Body of pancreas (tissue), 4 donors: Measurements from ENCODE around the gene ITPR2. TPM values are rescaled to one million over a fixed set of nuclear protein-coding genes. Genes with fewer than 3 reads are reported as not detected.

Experiments used
- ATAC-seq: fragments of 150-250 bp; one replicate; pipeline ENCODE4 v1.9.1; 2016
- DNase-seq, 4 donors: peaks; one replicate each; pipeline ENCODE4 v3.0.0-alpha.2; 2019
- H3K27ac ChIP-seq, 4 donors: fragments of 200-600 bp; sonication (generic); 1 replicate in 3 of 4; 2 replicates in 1 of 4; pipeline versions ENCODE4 v1.5.1 to v1.6.1; 2016 to 2019; ENCODE audit warnings: mild to moderate bottlenecking in 1 of 4, mixed read lengths in 1 of 4, moderate library complexity in 1 of 4
- H3K27me3 ChIP-seq, 2 donors: fragments of 200-600 bp; sonication (generic); one replicate each; pipeline ENCODE4 v1.6.0; 2016; ENCODE audit warnings: mild to moderate bottlenecking in 1 of 2
- H3K36me3 ChIP-seq, 2 donors: fragments of 200-600 bp; sonication (generic); replicated peaks in 1 of 2; 2 replicates each; pipeline ENCODE4 v1.5.1; 2016; ENCODE audit warnings: low read depth in 2 of 2; ENCODE audit not compliant: insufficient read depth in 1 of 2
- H3K4me1 ChIP-seq: fragments of 200-600 bp; sonication (generic); one replicate; pipeline ENCODE4 v1.6.0; 2016
- H3K4me3 ChIP-seq, 2 donors: fragments of 200-600 bp; sonication (generic); 1 replicate in 1 of 2; 2 replicates in 1 of 2; pipeline ENCODE4 v1.5.1; 2016 to 2019
- H3K9me3 ChIP-seq, 3 donors: fragments of 200-600 bp; sonication (generic); 1 replicate in 2 of 3; 2 replicates in 1 of 3; pipeline ENCODE4 v1.5.1; 2016
- CTCF ChIP-seq, 7 experiments: fragments of 450-650 bp in 4 of 7; fragments of 200-600 bp in 3 of 7; sonication (generic) in 3 of 7; IDR thresholded peaks; one replicate each; pipeline ENCODE4 v1.5.1; 2016 to 2019; ENCODE audit warnings: antibody characterized with exemption in 7 of 7
- POLR2A ChIP-seq, 3 donors: fragments of 450-650 bp; IDR thresholded peaks; one replicate each; pipeline ENCODE4 v1.6.1; 2016; ENCODE audit warnings: antibody characterized with exemption in 3 of 3, mild to moderate bottlenecking in 2 of 3
- WGBS, 2 donors: methylation state at CpG; one replicate each; pipeline ENCODE4 v1.1.5; 2017; 5-methylcytosine and 5-hydroxymethylcytosine counted together
- intact Hi-C: fragments of 100-400 bp; cut with DNase I; formaldehyde crosslinking; loops from one replicate; pipeline ENCODE4 v1.15.1; 2023
- total RNA-seq, 2 donors: library from RNA; depleted of rRNA; stranded (reverse); fragments of >200 nt; gene quantifications; one replicate each; pipeline ENCODE4 v1.1.0, GENCODE V29; 2016

The ITPR2 gene
- total RNA-seq, 2 donors from 2014 or later = 37.4 to 92.9 TPM

GRCh38 chr12:26628234-26628633 lies 204.8 kb downstream of the ITPR2 start:
- Histone ChIP-seq H3K27ac (no peak overlapping the region), H3K36me3 (peaks cover 0 to 5% of the 10 kb centered on the region in 2 donors), H3K27me3 (no peaks in the 10 kb centered on the region), H3K4me1 (peaks cover 7% of the 10 kb centered on the region), H3K4me3 (no peak overlapping the region), H3K9me3 (no peaks in the 10 kb centered on the region)
- intact Hi-C loops = no loop called here
- DNase-seq = no peak
- TF ChIP-seq CTCF (IDR thresholded peaks at IDR 0.05) = no peak
- no peak for TF ChIP-seq POLR2A (IDR thresholded peaks at IDR 0.05)
- WGBS, 2 donors = 94 to 96% methylated on average over 2 of the region's 2 CpGs
- ATAC-seq = no peak

GRCh38 chr12:26627335-26627734 lies 205.7 kb downstream of the ITPR2 start:
- H3K9me3 ChIP-seq = no peaks in the 10 kb centered on the region
- intact Hi-C loops = no loop called here
- H3K27ac ChIP-seq = no peak overlapping the region
- peaks cover 0 to 5% of the 10 kb centered on the region in 2 donors for H3K36me3 ChIP-seq
- no peak for TF ChIP-seq POLR2A (IDR thresholded peaks at IDR 0.05)
- TF ChIP-seq CTCF (IDR thresholded peaks at IDR 0.05) = no peak
- H3K27me3 ChIP-seq = no peaks in the 10 kb centered on the region
- H3K4me3 ChIP-seq = no peak overlapping the region
- peaks cover 7% of the 10 kb centered on the region for H3K4me1 ChIP-seq
- no peak for ATAC-seq
- WGBS, 2 donors = 77 to 90% methylated on average over 4 of the region's 4 CpGs
- no peak for DNase-seq

- no peaks in the 10 kb centered on the region for H3K4me1 ChIP-seq
- ATAC-seq = no peak
- WGBS, 2 donors = 90 to 91% methylated on average over 4 of the region's 4 CpGs
- H3K27me3 ChIP-seq = no peaks in the 10 kb centered on the region
- no peak overlapping the region for H3K4me3 ChIP-seq
- no peak overlapping the region for H3K27ac ChIP-seq
- H3K36me3 ChIP-seq = peaks cover 0 to 13% of the 10 kb centered on the region in 2 donors
- TF ChIP-seq CTCF (IDR thresholded peaks at IDR 0.05) = no peak
- no peak for TF ChIP-seq POLR2A (IDR thresholded peaks at IDR 0.05)
- intact Hi-C loops = no loop called here
- H3K9me3 ChIP-seq = no peaks in the 10 kb centered on the region
- no peak for DNase-seq
Measured at GRCh38 chr12:26623136-26623535, 209.9 kb downstream of the ITPR2 start.

GRCh38 chr12:26622601-26623000 lies 210.4 kb downstream of the ITPR2 start:
- no peaks in the 10 kb centered on the region for H3K27me3 ChIP-seq
- no peak for DNase-seq
- TF ChIP-seq CTCF (IDR thresholded peaks at IDR 0.05) = no peak
- no peak for TF ChIP-seq POLR2A (IDR thresholded peaks at IDR 0.05)
- H3K4me1 ChIP-seq = no peaks in the 10 kb centered on the region
- H3K36me3 ChIP-seq = peaks cover 0 to 13% of the 10 kb centered on the region in 2 donors
- WGBS, 2 donors = 90 to 99% methylated on average over 5 of the region's 5 CpGs
- no peaks in the 10 kb centered on the region for H3K9me3 ChIP-seq
- ATAC-seq = no peak
- no peak overlapping the region for H3K27ac ChIP-seq
- intact Hi-C loops = no loop called here
- H3K4me3 ChIP-seq = no peak overlapping the region

GRCh38 chr12:26621932-26622331 lies 211.1 kb downstream of the ITPR2 start:
- no peak for ATAC-seq
- TF ChIP-seq CTCF (IDR thresholded peaks at IDR 0.05) (no peak), POLR2A (IDR thresholded peaks at IDR 0.05) (no peak)
- intact Hi-C loops = no loop called here

More at GRCh38 chr12:26621932-26622331, 211.1 kb downstream of the ITPR2 start:
- Histone ChIP-seq H3K4me1 (no peaks in the 10 kb centered on the region), H3K27me3 (no peaks in the 10 kb centered on the region), H3K4me3 (no peak overlapping the region), H3K27ac (no peak overlapping the region), H3K9me3 (no peaks in the 10 kb centered on the region), H3K36me3 (peaks cover 0 to 13% of the 10 kb centered on the region in 2 donors)
- 83 to 86% methylated on average over 3 of the region's 3 CpGs for WGBS, 2 donors
- DNase-seq = no peak
